ENCODE measurements around the gene GRM8.

The GRM8 gene

DNA sequence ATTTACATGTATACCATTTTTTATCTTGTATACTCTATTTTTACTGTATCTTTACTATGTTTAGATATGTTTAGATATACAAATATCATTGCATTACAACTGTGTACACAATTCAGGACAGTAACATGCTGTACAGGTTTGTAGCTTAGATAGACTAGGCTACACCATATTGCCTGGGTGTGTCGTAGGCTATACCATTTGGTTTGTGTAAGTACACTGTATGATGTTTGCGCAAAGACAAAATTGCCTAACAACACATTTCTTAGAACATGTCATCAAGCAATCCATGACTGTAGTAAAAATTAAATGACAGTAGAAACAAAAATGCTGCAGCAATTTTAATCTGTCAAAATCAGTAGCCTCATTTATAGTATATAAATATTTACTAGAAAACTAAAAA, 812.2 kb downstream of the GRM8 start:
- H3K27ac ChIP-seq (ENCODE audit: low read length): no peak overlapping the region
- H3K4me3 ChIP-seq (ENCODE audit: low read length): no peak overlapping the region
- H3K4me2 ChIP-seq (ENCODE audit: low read depth, low read length): no peak overlapping the region
- no peak for TF ChIP-seq EZH2phosphoT487 (IDR thresholded peaks at IDR 0.05; ENCODE audit: low read length)
- no peak for TF ChIP-seq EZH2 (optimal IDR thresholded peaks at IDR 0.05; ENCODE audit: low read depth, low read length)
- TF ChIP-seq, protein P1, sequence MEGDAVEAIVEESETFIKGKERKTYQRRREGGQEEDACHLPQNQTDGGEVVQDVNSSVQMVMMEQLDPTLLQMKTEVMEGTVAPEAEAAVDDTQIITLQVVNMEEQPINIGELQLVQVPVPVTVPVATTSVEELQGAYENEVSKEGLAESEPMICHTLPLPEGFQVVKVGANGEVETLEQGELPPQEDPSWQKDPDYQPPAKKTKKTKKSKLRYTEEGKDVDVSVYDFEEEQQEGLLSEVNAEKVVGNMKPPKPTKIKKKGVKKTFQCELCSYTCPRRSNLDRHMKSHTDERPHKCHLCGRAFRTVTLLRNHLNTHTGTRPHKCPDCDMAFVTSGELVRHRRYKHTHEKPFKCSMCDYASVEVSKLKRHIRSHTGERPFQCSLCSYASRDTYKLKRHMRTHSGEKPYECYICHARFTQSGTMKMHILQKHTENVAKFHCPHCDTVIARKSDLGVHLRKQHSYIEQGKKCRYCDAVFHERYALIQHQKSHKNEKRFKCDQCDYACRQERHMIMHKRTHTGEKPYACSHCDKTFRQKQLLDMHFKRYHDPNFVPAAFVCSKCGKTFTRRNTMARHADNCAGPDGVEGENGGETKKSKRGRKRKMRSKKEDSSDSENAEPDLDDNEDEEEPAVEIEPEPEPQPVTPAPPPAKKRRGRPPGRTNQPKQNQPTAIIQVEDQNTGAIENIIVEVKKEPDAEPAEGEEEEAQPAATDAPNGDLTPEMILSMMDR (IDR thresholded peaks at IDR 0.05; ENCODE audit: low read length): no peak
- peaks cover 2% of the 10 kb centered on the region for H3K4me1 ChIP-seq (ENCODE audit: low read length)
- H3K9me2 ChIP-seq (replicated peaks; ENCODE audit: insufficient read depth, low read length): no peaks in the 10 kb centered on the region
- no peaks in the 10 kb centered on the region for H3K79me2 ChIP-seq (ENCODE audit: low read length)
- H3K9ac ChIP-seq (ENCODE audit: low read length): no peak overlapping the region
- H4K20me1 ChIP-seq (ENCODE audit: insufficient read depth, low read length): no peaks in the 10 kb centered on the region
- no peak for DNase-seq
- H3K27me3 ChIP-seq (replicated peaks; ENCODE audit: insufficient read depth, low read length): no peaks in the 10 kb centered on the region
- no peaks in the 10 kb centered on the region for H3K9me3 ChIP-seq (replicated peaks; ENCODE audit: insufficient read depth, low read length)
- no peak overlapping the region for H2AFZ ChIP-seq (ENCODE audit: low read length)
- no peaks in the 10 kb centered on the region for H3K36me3 ChIP-seq (replicated peaks; ENCODE audit: insufficient read depth, low read length)
- H3F3A ChIP-seq (ENCODE audit: insufficient read depth, low read length): peaks cover under 1% of the 10 kb centered on the region; the same call in 1 of the 2 replicates

DNA sequence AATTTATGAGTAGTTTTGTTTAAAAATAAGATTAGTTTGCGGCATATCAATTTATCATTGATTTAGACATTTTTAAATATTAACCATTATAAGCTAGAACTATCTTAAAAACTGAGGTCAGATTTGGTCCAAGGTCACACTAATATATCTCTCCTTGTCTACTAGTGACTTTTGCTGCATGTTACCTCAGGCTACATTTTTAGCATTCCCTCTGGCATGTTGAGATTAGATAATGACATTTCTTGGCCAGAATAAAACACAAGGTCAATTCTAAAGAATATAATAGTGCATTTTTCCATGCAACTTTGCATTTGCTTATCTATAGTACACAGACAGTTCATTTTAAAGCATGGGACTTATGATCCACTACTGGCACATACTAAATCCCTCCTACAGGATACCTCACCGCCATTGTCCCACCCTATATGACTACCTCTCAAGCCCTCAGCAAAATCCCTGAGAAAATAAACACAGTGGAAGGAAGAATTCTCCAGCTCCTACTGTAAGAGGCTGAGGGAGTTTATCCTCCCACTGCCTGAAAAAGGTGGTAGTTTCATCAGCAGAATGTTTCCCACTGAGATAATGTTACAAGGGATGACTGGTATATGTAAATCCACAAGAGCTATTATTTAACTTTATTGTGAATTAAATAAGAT, 816.4 kb downstream of the GRM8 start:
- Histone ChIP-seq H4K20me1 (ENCODE audit: insufficient read depth, low read length) (no peaks in the 10 kb centered on the region), H3K79me2 (ENCODE audit: low read length) (no peaks in the 10 kb centered on the region), H3K4me3 (ENCODE audit: low read length) (no peak overlapping the region), H3K9me3 (replicated peaks; ENCODE audit: insufficient read depth, low read length) (no peaks in the 10 kb centered on the region), H3K36me3 (replicated peaks; ENCODE audit: insufficient read depth, low read length) (no peaks in the 10 kb centered on the region), H3K9me2 (replicated peaks; ENCODE audit: insufficient read depth, low read length) (no peaks in the 10 kb centered on the region), H3F3A (ENCODE audit: insufficient read depth, low read length) (no peaks in the 10 kb centered on the region), H3K9ac (ENCODE audit: low read length) (no peak overlapping the region), H2AFZ (ENCODE audit: low read length) (no peak overlapping the region), H3K27ac (ENCODE audit: low read length) (no peak overlapping the region), H3K4me2 (ENCODE audit: low read depth, low read length) (no peak overlapping the region), H3K4me1 (ENCODE audit: low read length) (no peaks in the 10 kb centered on the region), H3K27me3 (replicated peaks; ENCODE audit: insufficient read depth, low read length) (no peaks in the 10 kb centered on the region)
- DNase-seq: no peak
- TF ChIP-seq EZH2phosphoT487 (IDR thresholded peaks at IDR 0.05; ENCODE audit: low read length): no peak
- TF ChIP-seq, protein P1 (IDR thresholded peaks at IDR 0.05; ENCODE audit: low read length): no peak
- no peak for TF ChIP-seq EZH2 (optimal IDR thresholded peaks at IDR 0.05; ENCODE audit: low read depth, low read length)

DNA sequence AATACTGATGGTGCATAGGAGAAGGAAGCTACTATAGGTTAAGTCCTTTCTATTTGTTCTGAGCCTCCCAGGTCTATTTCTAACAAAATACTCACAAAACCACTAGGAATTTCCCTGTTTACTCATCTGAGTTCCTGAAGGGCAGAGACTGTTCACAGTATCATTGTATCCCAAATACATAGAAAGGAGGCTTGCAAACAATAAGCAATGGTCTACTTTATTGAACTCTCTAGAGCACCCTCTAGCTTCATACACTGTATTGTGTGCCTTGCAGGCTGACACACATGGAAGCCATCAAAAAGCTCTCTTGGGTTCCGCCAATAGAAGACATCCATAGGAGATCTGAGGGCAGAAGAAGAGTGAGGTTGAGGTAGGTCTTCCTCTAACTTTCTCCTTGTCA, 826.1 kb downstream of the GRM8 start:
- H3K4me2 ChIP-seq (ENCODE audit: low read depth, low read length): no peak overlapping the region
- no peaks in the 10 kb centered on the region for H3K9me3 ChIP-seq (replicated peaks; ENCODE audit: insufficient read depth, low read length)
- no peaks in the 10 kb centered on the region for H3K36me3 ChIP-seq (replicated peaks; ENCODE audit: insufficient read depth, low read length)
- no peaks in the 10 kb centered on the region for H3K27me3 ChIP-seq (replicated peaks; ENCODE audit: insufficient read depth, low read length)
- no peaks in the 10 kb centered on the region for H4K20me1 ChIP-seq (ENCODE audit: insufficient read depth, low read length)
- no peak for TF ChIP-seq EZH2phosphoT487 (IDR thresholded peaks at IDR 0.05; ENCODE audit: low read length)
- TF ChIP-seq EZH2 (optimal IDR thresholded peaks at IDR 0.05; ENCODE audit: low read depth, low read length): no peak
- TF ChIP-seq, protein P1 (IDR thresholded peaks at IDR 0.05; ENCODE audit: low read length): no peak
- no peak overlapping the region for H3K4me3 ChIP-seq (ENCODE audit: low read length)
- no peak overlapping the region for H3K9ac ChIP-seq (ENCODE audit: low read length)
- H3F3A ChIP-seq (ENCODE audit: insufficient read depth, low read length): no peaks in the 10 kb centered on the region
- DNase-seq: no peak
- no peaks in the 10 kb centered on the region for H3K4me1 ChIP-seq (ENCODE audit: low read length)
- no peak overlapping the region for H3K27ac ChIP-seq (ENCODE audit: low read length)
- H3K9me2 ChIP-seq (replicated peaks; ENCODE audit: insufficient read depth, low read length): no peaks in the 10 kb centered on the region
- no peaks in the 10 kb centered on the region for H3K79me2 ChIP-seq (ENCODE audit: low read length)
- H2AFZ ChIP-seq (ENCODE audit: low read length): no peak overlapping the region
